ENCODE results near the gene RNF125.

RNF125 gene

DNA sequence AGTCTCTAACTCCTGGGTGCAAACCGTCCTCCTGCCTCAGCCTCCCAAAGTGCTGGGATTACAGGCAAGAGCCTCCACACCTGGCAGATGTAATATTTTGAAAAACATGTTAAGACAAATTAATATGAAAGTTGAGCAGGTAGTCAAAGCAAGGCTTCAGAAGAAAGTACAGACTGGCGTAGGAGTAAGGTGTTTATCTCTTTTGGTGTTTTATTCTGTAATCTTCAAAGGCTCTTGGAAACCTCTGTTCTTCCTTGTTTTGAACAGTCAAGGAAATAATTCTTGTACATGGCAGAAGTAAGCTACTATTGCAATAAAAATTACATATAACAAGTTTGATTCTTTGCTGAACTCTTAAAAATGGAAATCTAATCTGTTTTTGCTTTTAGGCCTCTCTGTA, 78.3 kb downstream of the RNF125 start:
- TF ChIP-seq, protein P1, sequence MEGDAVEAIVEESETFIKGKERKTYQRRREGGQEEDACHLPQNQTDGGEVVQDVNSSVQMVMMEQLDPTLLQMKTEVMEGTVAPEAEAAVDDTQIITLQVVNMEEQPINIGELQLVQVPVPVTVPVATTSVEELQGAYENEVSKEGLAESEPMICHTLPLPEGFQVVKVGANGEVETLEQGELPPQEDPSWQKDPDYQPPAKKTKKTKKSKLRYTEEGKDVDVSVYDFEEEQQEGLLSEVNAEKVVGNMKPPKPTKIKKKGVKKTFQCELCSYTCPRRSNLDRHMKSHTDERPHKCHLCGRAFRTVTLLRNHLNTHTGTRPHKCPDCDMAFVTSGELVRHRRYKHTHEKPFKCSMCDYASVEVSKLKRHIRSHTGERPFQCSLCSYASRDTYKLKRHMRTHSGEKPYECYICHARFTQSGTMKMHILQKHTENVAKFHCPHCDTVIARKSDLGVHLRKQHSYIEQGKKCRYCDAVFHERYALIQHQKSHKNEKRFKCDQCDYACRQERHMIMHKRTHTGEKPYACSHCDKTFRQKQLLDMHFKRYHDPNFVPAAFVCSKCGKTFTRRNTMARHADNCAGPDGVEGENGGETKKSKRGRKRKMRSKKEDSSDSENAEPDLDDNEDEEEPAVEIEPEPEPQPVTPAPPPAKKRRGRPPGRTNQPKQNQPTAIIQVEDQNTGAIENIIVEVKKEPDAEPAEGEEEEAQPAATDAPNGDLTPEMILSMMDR (IDR thresholded peaks at IDR 0.05; ENCODE audit: low read depth, low read length, missing control alignments): no peak
- no peak for DNase-seq (ENCODE audit: low read depth)
- no peak overlapping the region for H3K4me3 ChIP-seq (ENCODE audit: low read depth, low read length)

DNA sequence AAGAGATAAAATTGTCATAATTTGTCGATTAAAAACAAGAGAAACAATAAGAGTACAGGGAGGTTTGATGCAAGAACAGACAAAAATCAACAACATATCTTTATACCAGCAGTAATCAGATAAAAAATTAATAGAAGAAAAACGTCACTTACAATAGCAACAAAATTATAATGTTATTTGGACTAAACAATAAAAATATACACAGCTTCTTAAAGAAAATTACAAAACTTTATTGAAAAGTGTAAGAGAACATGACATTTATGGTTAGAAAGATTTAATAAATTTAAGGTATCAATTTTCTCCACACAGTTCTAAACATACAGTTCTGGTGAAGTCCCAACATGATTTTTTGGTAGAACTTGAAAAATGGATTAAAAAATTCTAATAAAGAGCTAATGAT, 85.9 kb downstream of the RNF125 start:
- DNase-seq (ENCODE audit: low read depth): no peak
- H3K4me3 ChIP-seq (ENCODE audit: low read depth, low read length): no peak overlapping the region
- TF ChIP-seq, protein P1 (IDR thresholded peaks at IDR 0.05; ENCODE audit: low read depth, low read length, missing control alignments): no peak

DNA sequence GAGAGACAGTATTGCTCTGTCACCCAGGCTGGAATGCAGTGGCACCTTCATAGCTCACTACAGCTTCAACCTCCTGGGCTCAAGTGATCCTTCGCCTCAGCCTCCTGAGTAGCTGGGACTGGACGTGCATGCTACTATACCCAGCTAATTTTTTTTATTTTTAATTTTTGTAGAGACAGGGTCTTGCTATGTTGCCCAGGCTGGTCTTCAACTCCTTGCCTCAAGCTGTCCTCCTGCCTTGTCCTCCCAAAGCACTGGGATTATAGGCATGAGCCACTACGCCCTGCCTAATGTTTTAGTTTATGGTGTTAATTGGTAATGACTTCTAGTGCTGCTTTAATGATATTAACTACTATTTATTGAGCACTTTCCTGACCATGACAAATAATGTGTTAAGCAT, 91.4 kb downstream of the RNF125 start:
- TF ChIP-seq, protein P1 (IDR thresholded peaks at IDR 0.05; ENCODE audit: low read depth, low read length, missing control alignments): no peak
- DNase-seq (ENCODE audit: low read depth): no peak
- no peak overlapping the region for H3K4me3 ChIP-seq (ENCODE audit: low read depth, low read length)

DNA sequence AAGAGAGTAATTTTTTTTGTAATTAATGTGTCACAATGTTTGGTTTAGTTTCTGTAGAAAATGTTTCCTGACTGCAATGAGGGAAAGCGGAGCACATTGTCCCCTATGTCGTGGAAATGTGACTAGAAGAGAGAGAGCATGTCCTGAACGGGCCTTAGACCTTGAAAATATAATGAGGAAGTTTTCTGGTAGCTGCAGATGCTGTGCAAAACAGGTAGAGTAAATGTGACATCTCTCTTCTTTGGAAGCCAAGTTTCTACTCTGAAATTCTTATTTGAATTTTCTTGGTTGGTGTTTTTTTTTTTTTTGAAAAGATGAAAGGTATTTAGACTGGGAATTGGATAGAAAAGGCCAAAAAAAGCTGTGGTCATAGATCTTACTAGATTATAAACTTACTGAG, 93.1 kb downstream of the RNF125 start:
- no peak for DNase-seq (ENCODE audit: low read depth)
- H3K4me3 ChIP-seq (ENCODE audit: low read depth, low read length): no peak overlapping the region
- TF ChIP-seq, protein P1 (IDR thresholded peaks at IDR 0.05; ENCODE audit: low read depth, low read length, missing control alignments): no peak

DNA sequence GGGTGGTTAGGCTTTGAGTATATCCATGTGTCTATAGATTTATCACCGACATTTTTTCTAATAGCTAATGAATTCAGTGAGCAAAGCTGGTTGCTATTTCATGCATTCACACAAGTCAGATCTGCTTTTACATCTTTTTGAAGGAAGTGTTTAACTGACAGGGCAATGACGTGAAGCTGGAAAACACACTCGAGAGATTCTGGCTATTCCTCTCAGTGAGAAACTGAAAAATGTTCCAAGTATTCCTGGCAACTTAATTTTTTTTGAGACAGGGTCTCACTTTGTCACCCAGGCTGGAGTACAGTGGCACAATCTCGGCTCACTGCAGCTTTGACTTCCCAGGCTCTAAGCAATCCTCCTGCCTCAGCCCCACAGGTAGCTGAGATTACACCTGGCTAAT, 94.2 kb downstream of the RNF125 start:
- TF ChIP-seq, protein P1 (IDR thresholded peaks at IDR 0.05; ENCODE audit: low read depth, low read length, missing control alignments): no peak
- no peak overlapping the region for H3K4me3 ChIP-seq (ENCODE audit: low read depth, low read length)
- no peak for DNase-seq (ENCODE audit: low read depth)

DNA sequence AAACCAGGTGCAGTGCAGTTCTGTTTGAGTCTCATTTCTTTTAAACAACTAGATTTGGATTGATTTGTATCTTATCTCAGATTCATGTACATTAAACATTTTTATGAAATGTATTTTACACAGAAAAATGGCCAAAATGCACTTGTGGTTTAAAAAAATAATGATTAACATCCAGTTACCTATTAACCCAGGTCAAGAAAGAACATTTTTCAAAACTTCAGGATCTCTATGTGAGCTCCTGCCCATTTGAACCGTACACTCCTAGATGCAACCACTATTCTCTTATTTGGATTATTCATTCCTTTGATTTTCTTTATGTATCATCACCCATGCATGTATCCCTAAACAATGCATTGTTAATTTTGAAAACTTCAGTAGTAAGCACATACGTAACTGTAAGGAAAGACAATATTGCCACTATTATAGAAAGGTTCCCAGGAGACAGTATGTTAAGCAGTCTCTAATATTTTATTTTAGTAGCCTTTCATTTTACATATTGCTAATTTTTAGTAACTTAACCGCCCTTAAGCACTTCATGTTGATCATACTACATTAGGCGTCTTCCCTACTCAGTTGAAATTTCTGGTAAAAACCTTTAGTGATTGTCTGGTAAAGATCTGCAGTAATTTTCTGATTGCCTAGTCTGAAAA, 95.8 kb downstream of the RNF125 start:
- TF ChIP-seq, protein P1 (IDR thresholded peaks at IDR 0.05; ENCODE audit: low read depth, low read length, missing control alignments): no peak
- DNase-seq (ENCODE audit: low read depth): no peak
- H3K4me3 ChIP-seq (ENCODE audit: low read depth, low read length): no peak overlapping the region

DNA sequence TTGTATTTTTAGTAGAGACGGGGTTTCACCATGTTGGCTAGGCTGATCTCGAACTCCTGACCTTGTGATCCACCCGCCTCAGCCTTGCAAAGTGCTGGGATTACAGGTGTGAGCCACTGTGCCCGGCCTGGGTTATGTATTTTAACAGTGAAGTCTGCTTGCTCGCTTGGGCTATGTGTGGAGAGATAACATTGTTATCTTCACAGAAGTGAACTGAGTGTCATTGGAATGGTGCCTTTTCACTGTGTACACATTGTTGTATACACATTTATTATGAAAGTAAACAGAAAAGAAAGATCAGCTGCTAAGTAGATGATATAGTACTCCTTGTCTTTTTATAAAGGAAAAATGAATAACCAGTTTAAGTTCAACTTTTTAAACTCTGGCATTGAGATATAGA, 103.4 kb downstream of the RNF125 start:
- no peak overlapping the region for H3K4me3 ChIP-seq (ENCODE audit: low read depth, low read length)
- TF ChIP-seq, protein P1 (IDR thresholded peaks at IDR 0.05; ENCODE audit: low read depth, low read length, missing control alignments): no peak
- DNase-seq (ENCODE audit: low read depth): no peak

Measured in GM12864 (cell line).